Ovary (tissue), 3 donors: ENCODE results near the gene HMGN3.

ENCODE experiments used
- EP300 ChIP-seq: sonication (generic); formaldehyde crosslinking; IDR thresholded peaks from one replicate; pipeline ENCODE4 v1.6.1; 2017; ENCODE audit warnings: antibody characterized with exemption
- POLR2A ChIP-seq: fragments of 450-650 bp; IDR thresholded peaks from one replicate; pipeline ENCODE4 v1.6.1; 2017; ENCODE audit warnings: antibody characterized with exemption, mild to moderate bottlenecking, moderate library complexity
- TF ChIP-seq, protein P1 (sequence below), 3 donors: fragments of 450-650 bp in 2 of 3; fragments of 200-600 bp in 1 of 3; IDR thresholded peaks; one replicate each; pipeline versions ENCODE4 v1.5.1 to v1.8.0; 2016 to 2022; ENCODE audit warnings: antibody characterized with exemption in 3 of 3, mild to moderate bottlenecking in 1 of 3
- donor health status: DM: no; HTN: no; CAD: no.

DNA sequence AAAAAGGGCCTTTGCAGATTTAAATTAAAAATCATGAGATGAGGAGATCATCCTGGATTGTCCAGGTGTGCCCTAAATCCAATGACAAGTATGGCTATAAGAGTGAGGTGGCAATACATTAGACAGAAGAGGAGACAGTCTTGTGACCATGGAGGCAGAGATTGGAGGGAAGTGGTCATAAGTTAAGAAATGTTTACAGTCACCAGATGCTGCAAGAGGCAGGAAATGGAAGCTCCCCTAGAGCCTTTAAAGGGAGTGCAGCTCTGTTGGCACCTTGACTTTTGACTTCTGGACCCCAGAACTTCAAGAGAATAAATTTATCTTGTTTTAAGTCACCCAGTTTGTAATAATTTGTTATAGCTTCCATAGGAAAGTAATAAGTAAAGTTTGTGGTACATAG lies 61.1 kb downstream of the HMGN3 start:
- TF ChIP-seq, protein P1, sequence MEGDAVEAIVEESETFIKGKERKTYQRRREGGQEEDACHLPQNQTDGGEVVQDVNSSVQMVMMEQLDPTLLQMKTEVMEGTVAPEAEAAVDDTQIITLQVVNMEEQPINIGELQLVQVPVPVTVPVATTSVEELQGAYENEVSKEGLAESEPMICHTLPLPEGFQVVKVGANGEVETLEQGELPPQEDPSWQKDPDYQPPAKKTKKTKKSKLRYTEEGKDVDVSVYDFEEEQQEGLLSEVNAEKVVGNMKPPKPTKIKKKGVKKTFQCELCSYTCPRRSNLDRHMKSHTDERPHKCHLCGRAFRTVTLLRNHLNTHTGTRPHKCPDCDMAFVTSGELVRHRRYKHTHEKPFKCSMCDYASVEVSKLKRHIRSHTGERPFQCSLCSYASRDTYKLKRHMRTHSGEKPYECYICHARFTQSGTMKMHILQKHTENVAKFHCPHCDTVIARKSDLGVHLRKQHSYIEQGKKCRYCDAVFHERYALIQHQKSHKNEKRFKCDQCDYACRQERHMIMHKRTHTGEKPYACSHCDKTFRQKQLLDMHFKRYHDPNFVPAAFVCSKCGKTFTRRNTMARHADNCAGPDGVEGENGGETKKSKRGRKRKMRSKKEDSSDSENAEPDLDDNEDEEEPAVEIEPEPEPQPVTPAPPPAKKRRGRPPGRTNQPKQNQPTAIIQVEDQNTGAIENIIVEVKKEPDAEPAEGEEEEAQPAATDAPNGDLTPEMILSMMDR (IDR thresholded peaks at IDR 0.05) = no peak
- no peak for TF ChIP-seq EP300
- no peak for TF ChIP-seq POLR2A
